Measurements from ENCODE around the gene ZNF282. TPM values are rescaled to one million over a fixed set of nuclear protein-coding genes. Genes with fewer than 3 reads are reported as not detected.

The ZNF282 gene
- total RNA-seq, 2 experiments from 2014 or later = 42.0 to 49.7 TPM

- CTCF ChIA-PET = interaction anchor here (3.3 kb wide), 1 partner anchor 73 kb away, joined by 14 read pairs; the partner anchor contains the start of gene ZNF425
- no peak for DNase-seq
- no peaks in the 10 kb centered on the region for H3K9me3 Mint-ChIP-seq (ENCODE audit: low read depth)
- H3K4me3 Mint-ChIP-seq = no peak overlapping the region
- H3K4me1 Mint-ChIP-seq = peaks cover 59% of the 10 kb centered on the region
- H3K27ac Mint-ChIP-seq = no peak overlapping the region
- no peak for ATAC-seq
- H3K36me3 Mint-ChIP-seq = peaks cover 53% of the 10 kb centered on the region
- no peaks in the 10 kb centered on the region for H3K27me3 Mint-ChIP-seq
Measured at GRCh38 chr7:149198161-149198816, 2.9 kb downstream of the ZNF282 start.

DNA sequence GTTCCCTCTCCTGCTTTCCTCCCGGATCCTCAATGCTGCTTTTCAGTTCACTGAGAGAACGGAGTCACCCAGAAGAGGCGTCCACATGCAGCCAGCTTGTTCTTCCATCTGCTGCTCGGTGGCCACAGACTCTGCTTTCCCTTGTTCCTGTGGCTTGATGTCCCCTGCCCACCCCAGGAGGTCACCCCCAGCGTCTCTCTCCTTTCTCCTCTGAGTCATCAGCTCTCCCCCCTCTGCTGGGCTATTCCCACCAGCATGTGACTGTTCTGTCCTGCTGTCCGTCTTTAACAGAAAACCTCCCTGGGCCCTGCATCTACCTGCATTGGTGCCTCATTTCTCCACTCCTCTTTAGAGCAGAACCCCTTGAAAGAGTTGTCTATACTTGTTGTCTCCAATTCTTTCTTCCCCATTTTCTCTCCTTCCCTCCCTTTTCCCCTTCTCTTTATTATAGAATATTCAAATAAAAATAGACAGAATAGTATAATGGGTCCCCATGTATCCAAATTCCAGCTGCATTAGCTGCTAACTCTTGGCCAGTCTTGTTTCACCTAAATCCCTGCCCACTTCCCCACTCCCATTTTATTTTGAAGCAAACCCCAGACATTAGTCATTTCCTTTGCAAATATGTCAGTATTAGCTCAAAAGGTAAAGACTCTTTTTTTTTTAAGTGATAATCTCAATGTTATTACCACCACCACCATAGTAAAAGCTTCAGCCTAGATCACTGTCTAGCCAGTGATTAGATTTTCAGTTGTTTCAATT lies 4.1 kb downstream of the ZNF282 start:
- ATAC-seq (no peak), DNase-seq (no peak)
- peak overlapping the region; percentile 30 for H3K27ac Mint-ChIP-seq
- H3K4me1 Mint-ChIP-seq = peaks cover 68% of the 10 kb centered on the region
- H3K36me3 Mint-ChIP-seq = peaks cover 64% of the 10 kb centered on the region
- CTCF ChIA-PET = no interaction called here
- H3K4me3 Mint-ChIP-seq = peak overlapping the region; percentile 19
- H3K27me3 Mint-ChIP-seq = no peaks in the 10 kb centered on the region
- no peaks in the 10 kb centered on the region for H3K9me3 Mint-ChIP-seq (ENCODE audit: low read depth)

GRCh38 chr7:149202831-149203231 lies 7.5 kb downstream of the ZNF282 start:
- Mint-ChIP-seq H3K27me3 (no peaks in the 10 kb centered on the region), H3K27ac (peak overlapping the region; percentile 94), H3K4me1 (peaks cover 77% of the 10 kb centered on the region), H3K4me3 (peak overlapping the region; percentile 48), H3K36me3 (peaks cover 80% of the 10 kb centered on the region), H3K9me3 (ENCODE audit: low read depth) (no peaks in the 10 kb centered on the region)
- CTCF ChIA-PET = interaction anchor here (1.6 kb wide), 1 partner anchor 12 kb away, joined by 3 read pairs; no protein-coding TSS in a partner anchor
- DNase-seq = peak; percentile 80
- peak; percentile 83 for ATAC-seq

- ATAC-seq = no peak
- Mint-ChIP-seq H3K4me3 (no peak overlapping the region), H3K27me3 (no peaks in the 10 kb centered on the region), H3K36me3 (peaks cover 80% of the 10 kb centered on the region), H3K4me1 (peaks cover 77% of the 10 kb centered on the region), H3K9me3 (ENCODE audit: low read depth) (no peaks in the 10 kb centered on the region), H3K27ac (no peak overlapping the region)
- DNase-seq = no peak
- CTCF ChIA-PET = interaction anchor here (1.0 to 1.7 kb wide), 2 partner anchors 10 to 56 kb away, joined by 3 to 7 read pairs; partner anchors contain the start of gene ZNF282
Measured at GRCh38 chr7:149205690-149206381, 10.5 kb downstream of the ZNF282 start.

DNA sequence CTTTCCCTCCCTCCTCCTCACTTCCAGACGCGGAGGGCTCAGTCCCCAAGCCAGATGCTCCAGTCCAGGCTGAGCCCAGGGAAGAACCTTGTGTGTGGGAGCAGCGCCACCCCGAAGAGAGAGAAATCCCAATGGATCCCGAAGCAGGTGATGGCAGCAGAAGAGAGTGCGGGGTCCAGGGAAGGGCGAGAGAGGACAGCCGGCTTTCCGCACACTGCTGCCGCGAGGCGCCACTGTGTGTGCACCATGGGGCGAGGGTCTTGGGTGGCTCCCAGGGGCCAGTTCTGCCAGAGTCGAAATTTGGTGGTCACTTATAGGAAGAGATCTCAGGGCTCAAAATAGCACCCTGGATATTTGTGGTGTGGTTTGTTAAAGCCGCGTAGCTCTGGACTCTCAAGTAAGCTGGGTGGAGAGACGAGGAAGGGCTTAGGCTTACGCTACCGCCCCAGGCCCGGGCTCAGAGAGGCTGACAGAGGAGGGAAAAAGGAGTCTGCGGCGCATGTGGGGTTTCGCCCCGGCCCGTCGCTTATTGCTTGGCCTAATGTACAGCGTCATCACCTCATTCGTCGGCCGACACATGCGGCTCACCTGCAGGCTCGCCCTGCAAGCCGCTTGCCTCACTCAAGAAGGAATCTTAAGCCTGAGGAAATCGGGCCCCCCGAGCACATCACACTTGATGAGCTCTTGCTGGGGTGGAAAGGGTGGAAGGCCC lies 12.1 kb downstream of the ZNF282 start:
- Mint-ChIP-seq H3K27me3 (no peaks in the 10 kb centered on the region), H3K4me3 (no peak overlapping the region), H3K4me1 (peaks cover 71% of the 10 kb centered on the region), H3K27ac (peak overlapping the region; percentile 42), H3K9me3 (ENCODE audit: low read depth) (no peaks in the 10 kb centered on the region), H3K36me3 (peaks cover 81% of the 10 kb centered on the region)
- DNase-seq = no peak
- ATAC-seq = no peak
- CTCF ChIA-PET = interaction anchor here (2.6 kb wide), 1 partner anchor 12 kb away, joined by 7 read pairs; the partner anchor contains the start of gene ZNF282

DNA sequence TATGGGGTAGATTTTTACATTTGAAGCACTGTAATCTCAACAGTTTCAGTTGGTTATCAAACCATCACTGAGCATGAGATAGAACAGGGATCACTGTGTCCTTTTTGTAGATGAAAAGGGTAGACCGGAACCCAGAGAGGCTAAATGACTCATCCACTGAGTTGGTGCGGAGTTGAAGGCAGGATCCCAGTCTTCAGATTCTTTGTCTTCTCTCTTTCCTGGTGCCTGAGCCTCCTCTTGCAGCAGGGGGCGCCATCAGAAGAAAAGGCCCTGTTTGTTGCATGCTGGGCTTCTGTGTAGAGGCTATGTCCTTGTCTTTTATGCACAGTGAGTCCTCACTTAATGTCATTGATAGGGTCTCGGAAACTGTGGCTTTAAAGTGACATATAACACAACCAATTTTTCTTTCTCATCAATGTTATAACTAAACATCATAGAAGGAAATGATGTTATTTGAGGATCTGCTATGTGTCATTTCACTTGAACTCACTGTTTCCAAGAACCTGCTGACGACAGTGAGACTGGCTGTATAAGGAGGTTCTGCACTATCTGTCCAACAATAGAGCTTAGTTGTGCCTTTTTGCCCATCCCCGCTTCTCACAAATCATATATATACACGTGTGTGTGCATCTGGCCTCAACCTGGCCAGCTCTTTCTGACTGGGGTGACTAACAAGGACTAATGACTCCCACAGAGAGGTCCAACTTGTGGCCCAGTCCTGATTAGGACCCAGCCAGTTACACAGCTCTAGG lies 14.3 kb downstream of the ZNF282 start:
- Mint-ChIP-seq H3K36me3 (peaks cover 78% of the 10 kb centered on the region), H3K9me3 (ENCODE audit: low read depth) (no peaks in the 10 kb centered on the region), H3K27ac (peak overlapping the region; percentile 82), H3K4me3 (peak overlapping the region; percentile 41), H3K27me3 (no peaks in the 10 kb centered on the region), H3K4me1 (peaks cover 52% of the 10 kb centered on the region)
- DNase-seq (peak; percentile 89), ATAC-seq (peak; percentile 87)
- CTCF ChIA-PET = interaction anchor here (0.7 to 2.7 kb wide), 6 partner anchors 14 to 204 kb away, joined by 3 to 8 read pairs (median 4); partner anchors contain the start of genes ZNF282 and ZNF398

DNA sequence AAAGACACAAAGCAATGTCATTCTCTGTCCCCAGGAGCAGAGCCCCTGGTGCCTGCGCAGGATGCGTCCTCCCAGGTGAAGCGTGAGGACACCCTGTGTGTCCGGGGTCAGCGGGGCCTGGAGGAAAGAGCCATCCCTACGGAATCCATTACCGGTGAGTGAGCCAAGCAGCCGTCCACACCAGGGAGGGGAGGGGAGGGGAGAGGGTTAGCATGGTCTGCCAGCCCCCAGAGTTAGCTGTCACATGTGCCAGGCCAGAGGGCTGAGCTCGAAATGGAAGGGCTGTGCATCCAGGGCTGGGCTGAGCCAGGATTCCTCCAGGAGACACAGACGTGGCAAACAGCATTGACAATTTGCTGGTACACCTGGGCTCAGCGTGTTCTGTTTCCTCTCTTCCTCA lies 15.2 kb downstream of the ZNF282 start:
- Mint-ChIP-seq H3K27me3 (no peaks in the 10 kb centered on the region), H3K36me3 (peaks cover 80% of the 10 kb centered on the region), H3K27ac (peak overlapping the region; percentile 82), H3K4me3 (no peak overlapping the region), H3K9me3 (ENCODE audit: low read depth) (no peaks in the 10 kb centered on the region), H3K4me1 (peaks cover 49% of the 10 kb centered on the region)
- CTCF ChIA-PET = interaction anchor here (0.7 to 2.7 kb wide), 5 partner anchors 37 to 205 kb away, joined by 3 to 8 read pairs (median 4); partner anchors contain the start of gene ZNF398
- ATAC-seq (no peak), DNase-seq (no peak)

- CTCF ChIA-PET = interaction anchor here (0.8 to 1.3 kb wide), 2 partner anchors 14 to 22 kb away, joined by 4 read pairs; no protein-coding TSS in a partner anchor
- H3K4me1 Mint-ChIP-seq = peaks cover 19% of the 10 kb centered on the region
- no peak for DNase-seq
- no peak overlapping the region for H3K4me3 Mint-ChIP-seq
- H3K27me3 Mint-ChIP-seq = no peaks in the 10 kb centered on the region
- H3K36me3 Mint-ChIP-seq = peaks cover 75% of the 10 kb centered on the region
- no peak overlapping the region for H3K27ac Mint-ChIP-seq
- no peak for ATAC-seq
- H3K9me3 Mint-ChIP-seq (ENCODE audit: low read depth) = no peaks in the 10 kb centered on the region
Measured at GRCh38 chr7:149214020-149214720, 18.8 kb downstream of the ZNF282 start.

DNA sequence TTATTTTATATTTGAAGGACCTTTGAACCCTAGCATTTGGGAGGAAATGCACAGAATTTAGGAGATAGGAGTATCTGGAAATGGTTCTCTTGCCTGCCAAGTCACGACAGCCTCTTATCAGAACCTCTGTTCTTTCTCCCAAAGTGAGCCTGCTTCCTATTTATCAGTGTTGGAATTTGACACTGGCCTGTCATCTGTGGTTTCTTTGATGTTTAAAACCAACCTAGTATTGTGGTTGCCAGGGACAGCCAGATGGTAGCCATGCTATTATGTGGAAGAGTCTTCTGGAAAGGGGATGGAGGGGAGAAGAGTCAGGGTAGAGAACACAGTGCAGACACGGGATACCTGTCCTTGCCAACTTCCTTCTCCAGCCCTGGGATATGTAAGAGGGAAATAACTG lies 21.1 kb downstream of the ZNF282 start:
- CTCF ChIA-PET = no interaction called here
- H3K9me3 Mint-ChIP-seq (ENCODE audit: low read depth) = no peaks in the 10 kb centered on the region
- no peaks in the 10 kb centered on the region for H3K27me3 Mint-ChIP-seq
- no peak for ATAC-seq
- H3K27ac Mint-ChIP-seq = peak overlapping the region; percentile 1
- peaks cover 3% of the 10 kb centered on the region for H3K4me1 Mint-ChIP-seq
- DNase-seq = no peak
- no peak overlapping the region for H3K4me3 Mint-ChIP-seq
- H3K36me3 Mint-ChIP-seq = peaks cover 69% of the 10 kb centered on the region

GRCh38 chr7:149217570-149217969 lies 22.2 kb downstream of the ZNF282 start:
- DNase-seq (no peak), ATAC-seq (no peak)
- peaks cover 71% of the 10 kb centered on the region for H3K36me3 Mint-ChIP-seq
- H3K9me3 Mint-ChIP-seq (ENCODE audit: low read depth) = no peaks in the 10 kb centered on the region
- CTCF ChIA-PET = no interaction called here
- no peak overlapping the region for H3K4me3 Mint-ChIP-seq
- no peaks in the 10 kb centered on the region for H3K27me3 Mint-ChIP-seq
- peaks cover 2% of the 10 kb centered on the region for H3K4me1 Mint-ChIP-seq
- no peak overlapping the region for H3K27ac Mint-ChIP-seq

DNA sequence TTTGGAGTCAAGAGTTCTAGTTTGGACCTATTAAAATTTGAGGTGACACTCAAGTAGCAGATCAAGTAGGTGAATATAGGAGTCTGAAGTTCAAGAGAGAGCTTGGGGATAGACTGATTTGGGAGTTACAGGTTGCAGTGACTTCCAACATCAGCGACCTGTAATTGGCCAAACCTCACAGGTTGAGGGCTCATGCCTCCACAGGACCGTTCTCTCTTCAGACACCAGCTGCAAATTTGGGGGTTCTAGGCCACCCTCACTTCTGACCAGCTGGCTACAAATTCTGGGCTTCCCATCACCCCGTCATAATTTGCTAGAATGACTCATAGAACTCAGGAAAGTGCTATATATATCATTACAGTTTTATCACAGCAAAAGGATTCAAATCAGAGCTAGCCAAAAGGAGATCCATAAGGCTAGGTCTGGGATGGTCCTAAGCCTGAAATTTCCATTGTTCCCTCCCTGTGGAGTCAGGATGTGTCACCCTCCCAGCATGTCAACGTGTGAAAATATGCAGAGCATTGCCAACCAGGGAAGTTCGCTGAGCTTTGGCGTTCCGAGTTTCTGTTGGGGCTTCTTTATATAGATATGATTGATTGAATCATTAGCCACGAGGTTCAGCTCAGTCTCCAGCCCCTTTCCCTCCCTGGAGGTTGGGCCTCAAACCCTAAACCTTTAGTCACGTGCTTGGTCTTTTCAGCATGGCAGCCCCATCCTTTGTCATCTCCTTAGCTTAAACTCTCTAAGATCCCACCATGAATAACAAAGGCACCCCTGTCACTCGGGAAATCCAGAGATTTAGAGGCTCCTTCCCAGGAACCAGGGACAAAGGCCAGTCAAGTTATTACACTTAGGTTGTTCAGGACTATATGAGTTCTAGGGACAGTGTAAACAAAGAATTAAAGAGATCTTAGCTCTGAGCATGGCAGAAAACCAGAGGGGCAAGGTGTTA lies 23.4 kb downstream of the ZNF282 start:
- H3K27ac Mint-ChIP-seq = no peak overlapping the region
- H3K9me3 Mint-ChIP-seq (ENCODE audit: low read depth) = no peaks in the 10 kb centered on the region
- ATAC-seq (no peak), DNase-seq (no peak)
- H3K4me3 Mint-ChIP-seq = no peak overlapping the region
- CTCF ChIA-PET = interaction anchor here (0.6 to 1.6 kb wide), 3 partner anchors 35 to 405 kb away, joined by 3 to 5 read pairs (median 3); partner anchors contain the start of gene ZNF783
- H3K36me3 Mint-ChIP-seq = peaks cover 68% of the 10 kb centered on the region
- peaks cover 2% of the 10 kb centered on the region for H3K4me1 Mint-ChIP-seq
- H3K27me3 Mint-ChIP-seq = no peaks in the 10 kb centered on the region
